Stimulated activated CD8-positive, alpha-beta memory T cell treated with anti-CD3 and anti-CD28 coated beads, Interleukin-2, amount 100 ng/mL, for 48 hours (primary cell): ENCODE measurements around the gene CALU.

ENCODE experiments used
- DNase-seq, 2 donors: peaks; one replicate each; pipeline ENCODE4 v3.0.0-alpha.2; 2020; ENCODE audit warnings: low read depth in 2 of 2

CALU gene

DNA sequence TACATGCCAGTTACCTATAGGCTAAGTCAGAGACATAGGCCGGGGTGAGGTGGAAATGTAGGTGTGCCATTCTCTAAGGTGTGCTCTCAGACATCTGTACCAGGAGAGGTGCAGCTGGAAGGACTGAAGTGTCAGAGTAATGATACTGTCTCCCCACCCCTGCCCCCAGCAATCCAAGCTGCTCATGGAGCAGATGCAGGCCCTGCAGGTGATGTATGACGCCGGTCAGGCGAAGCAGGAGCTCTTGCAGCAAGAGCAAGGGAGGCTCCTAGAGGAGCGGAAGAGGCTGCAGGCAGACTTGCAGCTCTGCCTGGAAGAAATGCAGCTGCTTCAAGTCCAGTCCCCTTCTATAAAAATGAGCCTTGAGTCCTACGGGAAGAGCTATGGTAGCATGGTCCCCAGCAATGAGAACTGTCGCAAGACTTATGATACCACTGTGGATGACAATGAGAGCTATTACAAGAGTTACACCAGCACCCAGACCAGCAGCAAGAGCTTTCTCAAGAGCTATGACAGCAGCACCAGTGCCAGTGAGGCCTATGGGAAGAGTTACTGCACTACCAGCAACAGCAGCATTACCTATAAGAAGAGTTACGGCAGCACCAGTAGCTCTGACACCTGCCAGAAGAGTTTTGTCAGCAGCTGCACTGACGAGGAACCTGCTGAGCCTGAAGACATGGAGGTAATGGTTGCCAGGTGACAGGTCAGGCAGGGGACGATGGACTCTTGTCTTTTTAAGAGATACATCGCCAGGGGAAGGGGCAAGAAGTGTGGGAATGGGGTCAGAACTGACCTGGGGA, 72.7 kb downstream of the CALU start:
- no peak for DNase-seq

DNA sequence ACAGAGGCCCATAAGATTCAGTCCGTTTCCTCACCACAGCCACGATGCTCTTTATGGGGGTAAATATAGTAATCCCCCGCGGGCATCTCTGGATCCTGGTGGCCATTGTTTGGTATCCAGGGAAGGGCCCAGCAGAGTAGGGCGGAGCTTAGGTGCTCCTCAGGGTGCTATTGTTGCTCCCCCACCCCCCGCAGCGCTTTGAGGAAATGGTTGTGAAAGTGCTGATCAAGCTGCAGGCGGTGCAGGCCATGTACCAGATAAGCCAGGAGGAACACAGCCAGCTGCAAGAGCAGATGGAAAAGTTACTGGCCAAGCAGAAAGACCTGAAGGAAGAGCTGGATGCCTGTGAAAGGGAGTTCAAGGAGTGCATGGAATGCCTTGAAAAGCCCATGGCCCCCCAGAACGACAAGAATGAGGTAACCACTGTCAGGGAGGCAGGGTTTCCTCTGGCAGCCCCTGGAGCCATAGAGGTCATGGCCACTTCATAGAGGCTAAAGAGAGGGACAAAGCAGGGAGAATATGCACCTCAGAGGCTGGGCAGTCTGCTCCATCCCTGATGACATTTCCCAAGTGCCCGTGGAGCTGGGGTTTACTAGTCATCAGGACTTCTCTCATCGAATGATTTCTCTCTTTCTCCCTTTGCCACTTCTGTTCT, 73.5 kb downstream of the CALU start:
- no peak for DNase-seq

DNA sequence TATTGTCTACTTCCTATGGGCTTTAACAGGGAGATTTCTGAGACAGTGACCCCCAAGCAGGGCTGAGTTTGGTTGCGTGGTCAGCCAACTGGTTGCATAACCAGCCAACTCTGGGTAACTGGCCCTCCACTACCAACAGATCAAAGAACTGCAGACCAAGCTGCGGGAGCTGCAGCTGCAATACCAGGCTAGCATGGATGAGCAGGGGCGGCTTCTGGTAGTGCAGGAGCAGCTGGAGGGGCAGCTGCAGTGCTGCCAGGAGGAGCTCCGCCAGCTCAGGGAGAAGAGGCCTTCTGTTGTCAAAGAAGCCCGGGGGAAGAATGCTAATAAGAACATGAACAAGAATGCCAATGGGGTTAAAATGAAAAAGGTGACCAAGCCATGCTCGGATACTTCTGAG, 75.3 kb downstream of the CALU start:
- DNase-seq: no peak

DNA sequence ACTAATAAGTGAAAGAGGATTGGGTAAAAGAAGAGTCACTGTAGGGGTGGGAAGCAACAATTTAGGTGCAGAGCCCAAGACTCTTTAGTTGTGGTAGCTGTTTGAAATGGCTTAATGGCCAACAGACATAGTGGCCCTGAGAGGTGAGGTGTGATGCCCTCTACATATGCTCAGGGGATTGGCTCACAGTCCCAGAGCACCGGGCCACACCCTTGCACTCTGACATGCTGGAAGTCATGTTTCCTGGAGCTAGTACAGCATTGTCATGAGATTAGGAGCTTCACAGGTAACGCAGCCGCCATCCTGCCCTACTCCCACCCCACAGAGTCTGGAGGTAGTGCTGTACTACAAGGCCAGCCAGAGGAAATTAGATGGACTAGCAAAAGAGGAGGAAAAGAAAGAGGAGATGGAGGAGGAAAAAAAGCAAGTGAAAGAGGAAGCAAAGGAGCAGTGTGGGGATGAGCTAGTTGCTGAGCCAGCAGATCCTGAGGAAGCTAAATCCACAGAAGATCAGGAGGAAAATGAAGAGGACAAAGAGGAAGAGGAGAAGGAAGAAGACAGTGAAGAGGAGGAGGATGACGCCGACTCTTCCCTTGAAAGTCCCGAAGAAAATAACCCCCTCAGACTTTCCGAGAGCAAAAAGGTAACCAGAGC, 76.3 kb downstream of the CALU start:
- no peak for DNase-seq

DNA sequence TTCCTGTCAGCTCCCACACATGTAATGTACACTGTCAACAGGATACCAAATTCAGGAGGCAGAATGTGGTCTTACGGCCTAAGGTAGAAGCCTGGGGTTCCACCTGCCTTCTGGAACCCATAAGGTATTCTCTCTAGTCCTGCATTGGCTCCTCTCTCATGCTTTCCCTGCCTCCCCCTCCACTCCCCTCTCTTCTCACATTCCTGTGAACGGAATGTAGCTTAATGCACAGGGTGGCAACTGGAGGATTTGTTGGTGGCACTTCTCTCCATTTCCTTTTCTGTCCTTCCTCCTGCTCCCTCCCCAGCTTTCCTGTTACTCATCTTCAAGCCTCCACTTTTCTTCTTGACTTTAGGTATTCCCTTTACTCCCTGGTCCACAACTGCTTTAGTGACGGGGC, 79.5 kb downstream of the CALU start:
- DNase-seq: no peak
